Caki2 (cell line): ENCODE data around the gene NUP85. TPM values are rescaled to one million over a fixed set of nuclear protein-coding genes. Genes with fewer than 3 reads are reported as not detected.

Experiments
- DNase-seq: peaks from one replicate; pipeline ENCODE4 v3.0.0-alpha.2; 2015; ENCODE audit warnings: low read depth
- in situ Hi-C: cut with HindIII; loops from 2 replicates; pipeline ENCODE4 v1.10.0; 2016; ENCODE audit warnings: low sequenced_read_pairs, low pct_unique_long_range_greater_than_20kb, mixed read lengths
- total RNA-seq: library from RNA; depleted of rRNA; stranded (reverse); fragments of >200 nt; shearing (Covaris generic); gene quantifications from 2 replicates; pipeline ENCODE4 v1.2.3, GENCODE V29; 2014; ENCODE audit warnings: low replicate concordance; rRNA removed

NUP85 gene
- total RNA-seq, 1 experiment from 2014 or later, result 71.4 TPM

- no peak for DNase-seq
- in situ Hi-C loops, result no loop called here
These were observed 79.6 kb downstream of the NUP85 start for GRCh38 chr17:75285123-75285522.

Other genes starting within 250 kb of the NUP85 start
- 0.10 TPM in 1 of 2 replicates, not detected in the other for gene HID1, start 232.9 kb upstream of the NUP85 start, total RNA-seq
- 32.7 and 33.6 TPM in 2 replicates for gene CDR2L, start 218.0 kb upstream of the NUP85 start, total RNA-seq
- 58.8 and 82.1 TPM in 2 replicates for gene MRPL58, start 193.0 kb upstream of the NUP85 start, total RNA-seq
- 289 and 430 TPM in 2 replicates for gene ATP5PD, start 158.7 kb upstream of the NUP85 start, total RNA-seq
- 17.9 and 26.6 TPM in 2 replicates for gene KCTD2, start 158.5 kb upstream of the NUP85 start, total RNA-seq
- gene SLC16A5, start 117.7 kb upstream of the NUP85 start, total RNA-seq, result 3.0 and 4.4 TPM in 2 replicates
- gene ARMC7, start 95.7 kb upstream of the NUP85 start, total RNA-seq, result 15.8 and 17.4 TPM in 2 replicates
- 135 and 304 TPM in 2 replicates for gene NT5C, start 73.9 kb upstream of the NUP85 start, total RNA-seq
- 276 and 299 TPM in 2 replicates for gene JPT1, start 51.2 kb upstream of the NUP85 start, total RNA-seq
- 157 and 161 TPM in 2 replicates for gene SUMO2, start 22.7 kb upstream of the NUP85 start, total RNA-seq
- 8.7 and 14.0 TPM in 2 replicates for gene GGA3, start 55.9 kb downstream of the NUP85 start, total RNA-seq
- gene MRPS7, start 56.2 kb downstream of the NUP85 start, total RNA-seq, result 93.0 and 129 TPM in 2 replicates
- 37.8 and 40.0 TPM in 2 replicates for gene MIF4GD, start 65.6 kb downstream of the NUP85 start, total RNA-seq
- gene SLC25A19, start 83.8 kb downstream of the NUP85 start, total RNA-seq, result 6.3 and 16.5 TPM in 2 replicates
- 113 and 118 TPM in 2 replicates for gene GRB2, start 200.0 kb downstream of the NUP85 start, total RNA-seq